ENCODE data around the gene CAVIN2.

CAVIN2 gene

DNA sequence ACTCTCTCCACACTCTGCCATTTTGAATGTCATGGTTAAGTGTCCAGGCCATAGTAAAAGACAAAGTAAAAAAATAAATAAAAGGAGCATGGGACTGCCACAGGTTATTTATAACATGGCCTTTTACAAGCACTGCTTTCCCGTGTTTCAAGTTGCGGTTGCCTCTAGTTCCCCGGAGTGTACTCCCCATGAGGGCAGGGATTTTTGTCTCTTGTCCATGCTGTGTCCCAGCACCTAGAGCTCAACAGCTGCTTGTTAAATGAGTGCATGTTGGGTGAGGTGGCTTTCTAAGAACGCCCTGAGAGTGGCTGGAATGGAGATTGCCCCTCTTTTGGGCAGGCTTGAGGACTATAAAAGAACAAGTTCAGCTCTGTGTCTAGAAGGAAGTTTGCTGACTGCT lies 8.4 kb downstream of the CAVIN2 start:
- no peak for DNase-seq

DNA sequence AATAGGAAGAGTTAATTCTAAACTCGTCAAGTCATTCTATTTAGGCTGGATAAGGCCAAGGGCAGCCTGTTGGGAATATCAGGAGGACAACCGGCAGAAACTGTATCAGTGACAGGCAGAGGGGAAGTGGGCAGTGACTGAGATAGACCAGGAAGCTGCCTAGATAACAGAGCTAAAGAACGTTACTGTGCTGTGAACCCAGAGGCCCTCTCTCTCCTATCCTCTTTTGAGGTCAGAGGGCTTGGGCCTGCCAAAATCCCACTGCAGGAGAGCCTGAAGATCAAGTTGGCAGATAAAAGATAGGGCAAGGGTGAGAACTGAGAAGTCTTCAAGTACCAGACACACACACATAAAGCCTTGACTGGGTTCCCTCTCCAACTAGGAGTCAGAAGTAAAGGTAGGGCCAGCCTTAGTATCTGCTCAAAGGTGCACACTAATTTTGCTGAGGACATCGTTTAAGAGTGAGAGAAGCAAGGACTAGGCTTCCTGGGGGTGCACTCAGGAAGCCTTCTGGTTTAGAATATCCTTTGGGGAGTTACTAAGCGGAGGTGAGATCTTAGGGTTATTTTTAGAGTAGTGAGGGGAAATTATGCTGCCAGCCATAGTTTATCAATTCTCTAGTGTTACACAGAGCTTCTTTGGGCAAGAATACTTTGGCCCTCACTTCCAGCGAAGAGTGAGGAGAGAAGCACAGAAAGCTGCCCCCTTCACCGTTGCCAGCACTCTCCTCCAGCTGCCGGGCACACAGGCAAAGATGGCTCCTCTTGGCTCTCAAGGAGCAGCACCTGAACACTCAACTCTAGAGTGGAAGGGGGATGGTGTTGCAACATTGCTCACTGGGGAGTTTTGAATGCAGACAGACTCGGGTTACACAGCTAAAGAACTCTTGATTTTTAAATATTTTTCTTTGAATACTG lies 9.8 kb downstream of the CAVIN2 start:
- DNase-seq: no peak

DNA sequence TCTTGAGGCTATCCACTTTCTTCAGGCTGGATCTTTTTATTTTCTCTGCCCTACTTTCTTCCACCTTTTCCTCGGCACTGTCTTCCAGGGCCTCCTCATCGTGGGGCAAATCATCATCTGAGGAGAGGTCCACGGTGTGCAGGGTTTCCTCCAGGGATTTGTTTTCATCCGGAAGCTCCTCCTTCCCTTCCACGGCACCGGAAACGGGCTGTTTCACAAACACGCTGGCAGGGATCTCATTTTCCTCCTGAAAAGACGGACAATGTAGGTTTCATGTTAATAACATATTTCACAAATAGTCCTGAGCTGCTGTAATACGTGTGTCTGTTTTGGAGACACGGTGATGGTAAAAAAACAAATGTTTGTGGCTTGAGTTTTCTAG lies 10.4 kb downstream of the CAVIN2 start:
- no peak for DNase-seq

DNA sequence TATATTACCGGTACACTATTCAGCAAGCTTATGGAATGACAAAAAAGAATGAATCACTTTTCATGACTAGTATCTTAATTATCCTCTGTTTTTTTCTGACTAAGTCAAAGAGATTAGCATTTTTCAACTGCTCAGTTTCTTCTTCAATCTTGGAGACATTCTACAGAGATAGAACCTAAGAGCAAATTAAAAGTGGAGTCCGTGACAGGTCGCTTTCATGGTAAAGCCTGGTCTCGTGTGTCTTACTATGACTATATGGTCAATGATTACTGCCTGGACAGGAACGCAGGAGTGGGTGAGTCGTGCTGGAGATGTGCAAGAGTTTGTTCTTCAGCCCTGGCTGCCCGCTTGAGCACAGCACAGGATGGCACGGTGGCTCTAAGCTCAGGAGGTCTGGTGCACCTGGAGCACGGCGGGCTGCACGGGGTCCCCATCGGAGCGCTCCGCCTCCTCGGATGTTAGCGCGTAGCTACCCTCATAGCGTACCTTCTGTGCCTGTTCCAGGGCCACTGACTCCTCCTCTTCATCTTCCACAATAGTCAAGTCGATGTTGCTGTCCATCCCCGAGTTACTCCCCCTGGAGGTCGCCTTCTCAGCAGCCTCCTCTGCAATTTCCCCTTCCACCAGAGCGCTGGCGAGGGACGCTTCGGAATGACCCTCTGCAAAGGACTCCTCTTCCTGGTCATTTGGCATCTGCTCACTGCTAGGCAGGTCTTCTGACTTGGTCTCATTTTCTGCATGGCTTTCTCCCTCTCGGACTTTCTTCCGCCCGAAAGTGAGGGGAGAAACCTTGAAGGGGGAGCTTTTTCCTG lies 11.1 kb downstream of the CAVIN2 start:
- no peak for DNase-seq

DNA sequence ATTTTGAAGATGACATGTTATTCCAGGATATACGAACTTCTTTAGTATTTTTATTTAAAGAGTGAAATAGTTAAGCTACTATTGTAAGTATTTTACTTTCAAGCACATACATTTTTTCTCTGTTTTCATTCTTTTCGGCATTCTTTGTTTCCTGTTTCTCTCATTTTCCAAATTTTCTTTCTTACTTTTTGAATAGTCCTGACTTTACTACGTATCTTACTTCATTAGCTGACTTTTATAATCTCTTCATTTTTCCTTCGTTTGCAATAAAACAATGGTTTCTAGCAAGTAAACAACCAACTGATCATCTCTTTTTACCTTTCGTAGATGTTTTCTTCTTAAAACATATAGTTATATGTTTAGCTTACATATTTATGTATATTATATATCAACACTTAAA lies 11.8 kb downstream of the CAVIN2 start:
- no peak for DNase-seq

DNA sequence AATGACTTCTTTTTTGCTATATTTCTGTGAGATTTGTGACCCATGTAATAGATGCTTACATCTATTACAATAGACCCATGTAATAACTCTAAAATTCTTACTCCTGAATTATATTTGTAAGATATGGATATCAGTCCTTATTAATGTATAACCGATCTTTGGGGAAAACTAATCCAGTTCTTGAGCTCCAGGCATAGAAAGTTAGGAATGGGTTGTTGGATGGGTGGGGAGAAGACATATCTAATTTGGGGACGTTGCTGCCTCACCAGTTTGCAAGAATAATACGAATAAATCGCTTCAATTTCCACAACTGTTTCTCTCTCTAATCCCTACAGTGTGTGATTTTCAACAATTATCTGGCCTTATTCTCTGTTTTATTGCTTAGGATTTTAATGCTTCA lies 13.5 kb downstream of the CAVIN2 start:
- no peak for DNase-seq

DNA sequence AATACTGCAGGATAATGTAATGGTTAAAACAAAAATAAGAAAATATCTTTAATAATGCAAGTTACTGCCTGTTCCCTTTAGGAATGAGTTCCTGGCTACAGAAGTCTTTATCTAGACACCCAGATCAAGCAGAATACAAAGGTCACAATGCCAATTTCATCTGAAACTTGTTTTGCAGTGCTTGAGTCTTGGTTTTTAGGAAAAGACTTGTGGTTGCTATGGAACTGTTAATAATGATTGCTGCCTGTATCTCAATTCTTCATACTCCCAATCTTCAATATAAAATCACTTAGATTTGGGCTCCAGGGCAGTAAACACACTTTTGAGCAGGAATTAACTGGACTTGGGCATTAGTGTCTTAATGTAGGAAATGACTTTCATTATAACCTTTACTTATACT lies 14.2 kb downstream of the CAVIN2 start:
- DNase-seq: no peak

DNA sequence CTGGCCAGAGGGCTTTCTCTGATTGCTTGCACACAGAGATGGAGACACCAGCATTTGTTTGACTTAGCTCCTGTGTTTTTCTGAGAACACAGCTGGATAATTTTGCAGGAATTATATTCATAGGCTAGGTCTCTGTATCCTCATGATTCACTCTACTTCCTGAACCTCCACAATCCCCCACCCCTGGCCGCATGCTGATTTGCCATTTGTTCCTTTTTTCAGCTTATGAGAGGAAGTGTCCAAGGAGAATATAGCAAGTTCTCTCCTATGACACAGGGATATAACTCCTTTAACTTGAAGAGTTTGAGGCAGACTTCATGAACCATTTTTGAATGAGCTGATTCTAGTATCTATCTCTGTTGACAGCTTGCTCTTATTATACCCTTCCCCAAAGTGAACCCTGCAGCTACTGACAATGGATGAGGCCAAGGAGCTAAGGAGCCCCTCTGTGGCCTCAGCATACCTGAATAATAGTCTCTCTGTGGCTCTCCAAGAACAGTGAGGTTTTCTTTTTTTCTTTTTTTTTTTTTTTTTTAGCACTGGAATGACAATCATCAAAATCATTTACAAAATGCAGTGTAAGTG lies 15.4 kb downstream of the CAVIN2 start:
- DNase-seq: no peak

DNA sequence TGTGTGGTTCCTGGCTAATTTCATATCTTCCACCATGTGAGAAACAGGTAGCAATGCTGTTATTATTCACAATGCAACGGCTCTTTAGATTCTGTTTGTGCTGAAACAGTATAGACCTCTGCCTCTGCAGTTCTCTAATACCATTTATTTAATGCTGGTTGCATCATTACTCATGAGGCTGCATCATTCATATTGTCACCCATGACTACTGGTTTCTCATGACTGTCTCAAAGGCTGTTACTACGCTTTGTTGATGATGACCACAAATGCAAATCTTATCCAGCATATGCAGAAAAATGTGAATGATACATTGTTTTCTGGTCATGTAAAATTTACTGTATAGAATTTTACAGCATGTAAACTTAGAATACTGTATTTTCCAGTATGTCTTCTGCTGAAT lies 22.5 kb downstream of the CAVIN2 start:
- DNase-seq: no peak

DNA sequence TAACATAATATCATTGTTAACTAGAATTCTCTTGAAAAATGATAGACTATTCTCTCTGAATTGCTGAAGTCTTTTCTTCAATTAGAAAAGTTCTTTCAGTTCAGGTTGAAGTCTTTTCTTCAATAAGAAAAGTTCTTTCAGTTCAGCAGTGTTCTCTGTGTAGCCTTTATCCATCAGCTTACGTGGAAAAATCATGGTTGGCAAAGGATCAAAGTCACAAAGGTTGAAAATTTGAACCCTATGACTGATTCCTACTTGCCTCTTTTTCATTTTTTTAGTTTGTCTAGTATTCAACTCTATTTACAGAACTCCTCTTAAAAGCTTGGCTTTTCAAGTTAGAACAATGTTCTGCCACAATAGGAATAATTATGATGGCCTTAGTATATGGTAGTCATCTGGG lies 25.8 kb downstream of the CAVIN2 start:
- DNase-seq: no peak

DNA sequence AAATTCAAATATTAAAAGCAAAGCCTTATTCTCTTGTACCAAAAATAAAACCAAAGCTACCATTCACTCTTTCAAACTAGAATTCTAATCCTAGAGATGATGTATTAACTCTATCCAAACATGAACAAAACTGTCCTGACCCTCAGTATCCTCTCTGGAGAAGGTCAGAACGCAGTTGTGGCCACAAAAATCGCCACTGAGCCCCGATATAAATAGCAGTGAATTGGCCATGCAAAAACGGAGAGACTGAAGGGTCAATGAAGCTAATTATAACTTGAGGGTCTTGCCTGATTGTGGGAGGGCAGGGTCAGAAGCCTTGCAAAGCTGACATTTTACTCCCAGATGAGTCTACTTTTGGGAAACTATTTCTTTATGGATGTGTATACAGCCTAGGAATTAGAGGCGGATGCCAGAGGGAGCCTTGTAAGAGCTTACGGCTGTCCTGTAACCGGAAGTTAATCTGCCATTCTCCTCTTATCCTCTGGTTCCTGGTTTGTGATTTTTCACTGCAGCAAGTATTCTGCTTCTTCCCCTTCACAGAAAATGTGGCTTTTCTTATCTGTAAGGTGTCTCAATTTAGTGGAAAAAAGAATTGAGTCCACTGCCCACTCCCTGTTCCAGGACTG lies 28.1 kb downstream of the CAVIN2 start:
- DNase-seq: no peak

DNA sequence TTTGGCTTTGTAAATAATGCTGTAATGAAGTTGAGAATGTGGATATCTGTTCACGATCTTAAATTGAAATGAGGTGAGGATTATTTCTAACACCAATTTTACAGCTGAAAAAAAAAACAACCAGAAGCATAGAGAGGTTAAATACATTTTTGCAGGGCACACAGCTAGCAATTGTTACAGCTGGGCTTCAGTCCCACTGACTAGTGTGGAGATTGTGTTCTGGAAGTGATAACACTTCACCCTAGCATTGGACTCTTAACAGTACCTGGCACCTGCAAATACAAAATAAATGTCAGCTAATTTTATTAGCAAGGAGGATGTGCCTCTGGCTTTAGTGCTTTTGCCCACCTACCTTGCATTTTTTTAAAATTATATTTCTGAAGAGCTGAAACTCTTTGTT lies 28.8 kb downstream of the CAVIN2 start:
- no peak for DNase-seq

DNA sequence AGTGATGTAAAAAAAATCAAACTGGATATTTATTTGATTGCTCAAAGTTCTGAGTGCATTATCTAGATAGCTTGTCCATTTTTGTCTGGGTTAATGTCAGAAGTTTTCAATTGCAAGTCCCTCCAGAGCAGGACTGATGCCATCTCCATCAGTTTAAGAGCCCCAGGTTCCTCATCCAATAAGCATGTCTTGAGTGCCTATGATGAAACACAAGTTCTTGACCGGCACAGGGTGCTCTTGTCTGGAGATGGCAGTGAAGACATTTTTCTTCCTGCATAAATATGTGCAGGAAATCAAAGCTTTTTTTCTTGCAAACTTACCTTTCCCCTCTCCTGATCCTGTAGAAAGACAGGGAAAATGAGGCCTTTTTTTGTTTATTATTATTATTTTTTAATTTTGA lies 31.9 kb downstream of the CAVIN2 start:
- DNase-seq: no peak

DNA sequence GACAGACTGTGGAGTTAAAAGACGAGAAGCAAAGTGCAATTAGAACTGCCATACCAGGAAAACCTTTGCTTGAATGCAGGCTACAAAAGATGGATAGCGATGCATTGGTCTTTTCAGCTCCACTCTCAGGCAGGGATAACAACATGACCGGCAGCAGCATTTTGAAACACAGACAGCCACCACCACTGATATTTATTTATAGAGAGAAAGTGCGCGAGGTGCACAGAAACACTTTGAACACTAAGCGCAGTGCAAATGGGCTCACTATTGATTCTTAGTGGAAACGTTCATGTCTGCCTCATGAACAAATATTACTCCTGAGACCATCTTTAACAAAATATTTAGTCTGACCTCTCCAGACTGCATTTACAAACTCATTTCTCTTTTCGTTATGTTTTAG lies 32.9 kb downstream of the CAVIN2 start:
- no peak for DNase-seq

DNA sequence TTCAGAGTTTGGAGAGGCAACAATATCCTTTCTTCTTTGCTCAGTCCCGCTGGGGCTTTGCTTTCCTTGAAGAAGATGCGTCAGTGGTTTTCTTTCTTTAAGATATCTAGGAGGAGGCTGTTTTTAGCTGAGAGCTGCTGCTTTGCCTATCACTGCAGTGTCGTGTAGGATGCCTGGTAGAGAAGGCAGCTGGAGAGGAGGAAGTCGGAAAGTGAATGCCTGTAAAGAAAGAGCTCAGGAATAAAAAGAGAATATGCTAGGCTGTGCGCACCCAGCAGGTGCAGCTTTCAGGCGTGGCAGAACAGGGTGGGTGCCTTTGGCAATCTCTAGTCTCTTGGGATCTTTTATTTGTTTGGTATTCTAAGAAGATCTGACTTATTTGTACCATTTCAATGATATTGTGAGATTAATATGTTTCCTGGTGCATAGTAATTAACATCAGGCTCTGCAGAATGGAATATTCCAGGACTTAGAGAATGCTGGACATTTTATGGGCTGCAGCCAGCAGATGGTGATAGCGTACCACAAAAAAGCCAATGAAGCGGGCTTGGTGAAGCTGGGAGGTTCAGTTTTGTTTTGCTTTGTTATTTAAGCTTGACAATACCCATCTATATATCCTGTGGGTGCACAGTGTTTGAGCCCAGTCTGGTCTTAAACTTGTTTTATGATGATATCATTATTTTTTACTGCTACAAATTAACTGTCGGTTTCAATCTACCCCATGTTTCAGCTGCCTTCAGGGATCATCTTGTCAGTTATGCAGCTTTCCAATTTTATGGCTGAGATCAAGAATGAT lies 34.9 kb downstream of the CAVIN2 start:
- peak; percentile 25 for DNase-seq

DNA sequence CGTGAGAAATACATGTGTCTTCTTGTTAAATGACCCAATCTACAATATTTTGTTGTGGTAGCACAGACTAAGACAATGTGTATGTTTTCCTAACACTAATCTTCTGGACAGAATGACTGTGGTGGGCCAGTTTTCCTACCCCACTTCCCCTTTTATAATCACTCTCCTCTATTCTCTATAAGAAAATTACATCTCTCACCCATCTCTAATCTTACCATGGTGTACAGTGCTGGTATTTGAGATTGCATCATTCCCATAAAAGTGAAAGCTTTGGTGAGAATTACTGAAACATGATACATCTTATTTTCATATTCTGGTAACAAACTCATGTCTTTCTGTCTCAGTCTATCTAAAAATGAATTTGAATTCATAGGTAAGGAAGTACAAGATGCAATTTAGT lies 40.5 kb downstream of the CAVIN2 start:
- DNase-seq: no peak

DNA sequence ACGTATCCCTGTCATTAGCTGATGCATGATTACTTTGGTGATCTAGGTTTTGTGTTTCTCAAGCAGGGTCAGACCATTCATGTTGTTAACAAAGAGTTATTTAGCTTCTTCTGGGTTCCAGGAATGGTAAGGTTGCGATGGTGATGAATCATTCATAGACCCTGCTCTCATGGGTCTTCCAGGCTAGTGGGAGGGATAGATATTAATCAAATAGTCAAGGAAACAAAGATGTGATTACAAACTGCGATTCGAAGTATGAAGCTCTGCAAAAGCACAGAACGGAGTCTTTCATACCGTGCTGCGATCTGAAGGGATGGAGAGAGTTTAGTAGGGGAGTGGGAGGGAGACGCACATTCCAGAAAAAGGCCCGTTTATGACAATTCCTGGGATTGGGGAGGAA lies 42.1 kb downstream of the CAVIN2 start:
- DNase-seq: no peak

DNA sequence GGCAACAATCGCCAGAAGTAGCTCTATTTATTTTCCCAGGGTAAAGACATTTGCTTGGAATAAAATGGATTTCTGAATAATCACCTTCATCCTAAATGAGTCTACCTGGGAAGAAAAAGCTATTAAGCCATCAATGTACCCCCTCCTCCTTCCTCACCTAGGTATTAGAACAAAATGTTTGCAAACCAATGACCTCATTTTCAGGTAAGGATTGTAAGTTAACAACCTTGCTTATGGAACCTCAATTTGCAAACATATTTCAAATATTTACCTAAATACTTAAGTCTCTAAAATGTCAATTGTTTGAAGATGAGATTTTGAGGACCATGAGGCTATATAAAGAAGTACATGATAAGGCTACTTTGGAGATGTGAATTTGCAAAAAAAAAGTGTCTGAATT lies 43.9 kb downstream of the CAVIN2 start:
- no peak for DNase-seq

DNA sequence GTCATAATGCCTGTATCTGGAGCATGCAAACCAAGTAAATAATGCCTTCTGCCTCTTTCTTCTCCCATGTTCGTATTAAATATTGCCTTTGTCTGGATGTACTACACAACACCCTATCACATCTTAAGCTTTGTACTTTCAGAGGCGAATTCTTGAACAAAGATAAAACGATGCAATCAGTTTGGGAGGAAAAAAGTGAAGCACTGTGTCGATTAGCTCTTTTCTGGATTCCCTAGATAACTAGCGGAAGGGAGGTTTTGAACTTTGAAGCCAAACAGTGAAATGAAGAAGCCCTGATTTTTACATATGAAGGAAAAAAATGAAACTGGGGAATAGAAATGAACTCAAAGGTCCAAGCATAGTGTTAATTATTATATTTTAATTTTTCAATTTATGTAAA lies 44.7 kb downstream of the CAVIN2 start:
- no peak for DNase-seq

DNA sequence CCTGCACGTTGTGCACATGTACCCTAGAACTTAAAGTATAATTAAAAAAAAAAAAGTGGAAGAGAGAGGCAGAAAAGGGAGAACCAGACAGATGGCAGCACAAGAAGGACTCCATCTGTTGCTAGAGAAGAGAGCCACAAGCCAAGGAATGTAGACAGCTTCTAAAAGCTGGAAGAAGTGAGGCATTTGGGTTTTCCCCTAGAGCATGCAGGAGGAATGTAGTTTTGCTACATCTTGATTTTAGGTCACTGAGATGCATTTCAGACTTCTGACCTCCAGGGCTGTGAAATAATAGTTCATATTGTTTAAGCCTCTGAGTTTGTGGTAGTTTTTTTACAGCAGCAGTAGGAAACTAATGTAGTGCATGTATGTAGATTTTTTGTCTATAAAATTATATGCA lies 46.0 kb downstream of the CAVIN2 start:
- DNase-seq: no peak

DNA sequence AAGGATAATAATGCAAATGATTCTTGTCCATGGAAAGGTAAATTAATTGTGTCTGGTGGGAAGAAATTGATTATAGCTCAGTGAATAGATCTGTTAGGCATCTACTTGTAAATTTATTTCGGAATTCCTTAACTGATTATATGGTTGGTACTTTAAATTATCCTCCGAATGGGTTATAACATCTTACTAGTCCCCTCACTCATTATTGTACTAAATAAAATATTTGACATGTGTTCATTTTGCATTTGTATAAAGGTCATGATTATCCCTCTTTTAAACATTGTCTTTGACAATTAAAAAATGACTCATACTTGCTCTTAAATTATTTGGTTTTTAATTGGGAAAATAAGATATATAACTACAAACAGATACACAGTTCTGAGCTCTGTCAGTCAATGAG lies 47.4 kb downstream of the CAVIN2 start:
- no peak for DNase-seq
